GM23338 (cell line): ENCODE data around the gene PRELID3B.

Experiments
- CREB1 ChIP-seq: fragments of 250-450 bp; sonication (Bioruptor Pico); IDR thresholded peaks from 2 replicates; pipeline ENCODE4 v1.5.0; 2020; ENCODE audit warnings: low read depth, mild to moderate bottlenecking, moderate library complexity
- CTCF ChIP-seq, 2 experiments: fragments of 200-600 bp in 1 of 2; sonication (generic) in 1 of 2; conservative IDR thresholded peaks; 2 replicates each; pipeline versions ENCODE4 v1.5.1 to v1.6.1; 2016 to 2017; ENCODE audit warnings: antibody characterized with exemption in 2 of 2, low read depth in 2 of 2, mild to moderate bottlenecking in 2 of 2, moderate library complexity in 1 of 2
- EZH2 ChIP-seq: fragments of 200-600 bp; sonication (generic); IDR thresholded peaks from one replicate; pipeline ENCODE4 v1.8.0; 2017; ENCODE audit warnings: antibody characterized with exemption, mild to moderate bottlenecking, low read depth; ENCODE audit not compliant: unreplicated experiment
- EZH2phosphoT487 ChIP-seq: fragments of 200-600 bp; sonication (generic); IDR thresholded peaks from one replicate; pipeline ENCODE4 v1.8.1; 2018; ENCODE audit warnings: antibody characterized with exemption; ENCODE audit not compliant: unreplicated experiment
- POLR2AphosphoS5 ChIP-seq: IDR thresholded peaks from 2 replicates; pipeline ENCODE4 v1.6.1; 2016; ENCODE audit warnings: antibody characterized with exemption, low read depth
- REST ChIP-seq: IDR thresholded peaks from one replicate; pipeline ENCODE4 v1.6.1; 2018; ENCODE audit warnings: antibody characterized with exemption; ENCODE audit not compliant: unreplicated experiment
- ZNF114 ChIP-seq: fragments of 250-450 bp; sonication (Bioruptor Pico); IDR thresholded peaks from 2 replicates; pipeline ENCODE4 v1.5.0; 2020; ENCODE audit warnings: mild to moderate bottlenecking, moderate library complexity

DNA sequence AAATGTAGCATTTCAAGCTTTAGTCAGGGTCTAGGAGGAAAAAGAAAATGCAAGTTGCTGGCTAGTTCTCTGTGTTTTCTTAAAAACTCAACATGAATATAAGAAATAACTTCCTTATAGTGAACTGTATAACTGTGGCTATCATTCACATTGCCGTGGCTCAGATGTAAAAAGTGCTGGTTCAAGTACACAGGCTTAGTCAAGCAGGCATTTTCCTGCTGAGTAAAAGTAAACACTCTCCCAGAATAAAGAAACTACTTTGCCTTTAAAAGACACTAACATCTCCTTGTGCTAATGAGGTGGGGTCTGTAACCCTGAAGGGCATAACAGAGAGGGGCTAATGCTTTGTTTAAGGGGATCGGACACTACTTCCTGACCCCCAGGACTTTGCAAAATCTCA lies 13.8 kb downstream of the PRELID3B start:
- no peak for TF ChIP-seq CREB1 (CRISPR knock-in tag)
- TF ChIP-seq POLR2AphosphoS5 = no peak
- no peak for TF ChIP-seq CTCF (conservative IDR thresholded peaks at IDR 0.05; ENCODE audit: low read depth in 2 of 2)
- TF ChIP-seq EZH2 = no peak
- no peak for TF ChIP-seq EZH2phosphoT487
- TF ChIP-seq ZNF114 (CRISPR knock-in tag) = no peak
- no peak for TF ChIP-seq REST
